Neural cell (in vitro differentiated cells): ENCODE measurements around the gene TBC1D20.

Experiments used
- CTCF ChIP-seq: fragments of 450-650 bp; IDR thresholded peaks from 2 replicates; pipeline ENCODE4 v1.5.1; 2014; ENCODE audit warnings: antibody characterized with exemption, mild to moderate bottlenecking, moderate library complexity; ENCODE audit not compliant: poor library complexity, severe bottlenecking
- EP300 ChIP-seq: fragments of 450-650 bp; conservative IDR thresholded peaks from 2 replicates; pipeline ENCODE4 v1.6.1; 2014; ENCODE audit warnings: antibody characterized with exemption, mild to moderate bottlenecking, moderate library complexity; ENCODE audit not compliant: poor library complexity, severe bottlenecking
- EZH2 ChIP-seq: fragments of 200-600, 300-800 bp; shearing (Covaris generic), sonication (generic); IDR thresholded peaks from 2 replicates; pipeline ENCODE4 v1.6.1; 2014; ENCODE audit warnings: antibody characterized with exemption, low read length, borderline replicate concordance, mild to moderate bottlenecking; ENCODE audit not compliant: insufficient read depth, poor library complexity, severe bottlenecking
- MXI1 ChIP-seq: fragments of 450-650 bp; conservative IDR thresholded peaks from 2 replicates; pipeline ENCODE4 v1.6.1; 2014; ENCODE audit warnings: antibody characterized with exemption, mild to moderate bottlenecking; ENCODE audit not compliant: poor library complexity, severe bottlenecking
- POLR2AphosphoS5 ChIP-seq: IDR thresholded peaks from 2 replicates; pipeline ENCODE4 v1.6.1; 2012
- SMC3 ChIP-seq: fragments of 450-650 bp; conservative IDR thresholded peaks from 2 replicates; pipeline ENCODE4 v1.6.1; 2014; ENCODE audit warnings: antibody characterized with exemption, mild to moderate bottlenecking, moderate library complexity; ENCODE audit not compliant: poor library complexity

GRCh38 chr20:462199-462991 lies at the start of gene TBC1D20:
- peak; percentile 66 for TF ChIP-seq CTCF
- peak; percentile 60 for TF ChIP-seq MXI1
- TF ChIP-seq SMC3: no peak
- TF ChIP-seq EZH2: no peak
- TF ChIP-seq POLR2AphosphoS5: peak; percentile 84
- peak; percentile 42 for TF ChIP-seq EP300
